Small intestine (tissue), 7 donors: Measurements from ENCODE around the gene TREH. TPM values are rescaled to one million over a fixed set of nuclear protein-coding genes. Genes with fewer than 3 reads are reported as not detected.

Source experiments
- DNase-seq, 2 donors: peaks; one replicate each; pipeline versions ENCODE4 v3.0.0 to v3.0.0-alpha.2; 2013
- FAIRE-seq: peaks from 2 replicates; lab custom pipeline; 2012; peaks lifted over from hg19 to GRCh38; lab: Jason Lieb, UNC
- H3K27ac ChIP-seq, 3 donors: one replicate each; pipeline ENCODE4 v1.5.1; 2013; ENCODE audit warnings: low read length in 2 of 3, mild to moderate bottlenecking in 2 of 3, control low read depth in 1 of 3, inconsistent platforms in 1 of 3, low read depth in 1 of 3, moderate library complexity in 1 of 3
- H3K27me3 ChIP-seq, 3 donors: one replicate each; pipeline ENCODE4 v1.6.1; 2013; ENCODE audit warnings: low read length in 3 of 3, inconsistent platforms in 1 of 3; ENCODE audit not compliant: control insufficient read depth in 3 of 3, insufficient read depth in 3 of 3
- H3K36me3 ChIP-seq, 3 donors: one replicate each; pipeline ENCODE4 v1.6.1; 2013; ENCODE audit warnings: low read length in 3 of 3, inconsistent platforms in 1 of 3, low read depth in 1 of 3, mild to moderate bottlenecking in 1 of 3, moderate library complexity in 1 of 3; ENCODE audit not compliant: control insufficient read depth in 3 of 3, insufficient read depth in 2 of 3
- H3K4me1 ChIP-seq, 3 donors: one replicate each; pipeline ENCODE4 v1.6.1; 2013; ENCODE audit warnings: low read length in 2 of 3, inconsistent platforms in 1 of 3, low read depth in 1 of 3, mild to moderate bottlenecking in 1 of 3, moderate library complexity in 1 of 3; ENCODE audit not compliant: control insufficient read depth in 3 of 3, insufficient read depth in 2 of 3
- H3K4me3 ChIP-seq, 3 donors: one replicate each; pipeline ENCODE4 v1.5.1; 2013; ENCODE audit warnings: low read length in 3 of 3, control low read depth in 1 of 3, inconsistent platforms in 1 of 3, low read depth in 1 of 3, mild to moderate bottlenecking in 1 of 3, moderate library complexity in 1 of 3
- H3K9me3 ChIP-seq, 2 donors: one replicate each; pipeline ENCODE4 v1.6.1; 2013; ENCODE audit warnings: low read depth in 1 of 2, low read length in 1 of 2; ENCODE audit not compliant: control insufficient read depth in 2 of 2, insufficient read depth in 1 of 2
- WGBS, 3 donors: extraction: QIAGEN DNeasy Blood & Tissue Kit; methylation state at CpG; one replicate each; pipeline ENCODE4 v1.1.7; 2013; 5-methylcytosine and 5-hydroxymethylcytosine counted together
- polyA plus RNA-seq, 4 donors: library from polyadenylated mRNA; stranded (reverse) in 3 of 4; unstranded in 1 of 4; fragments of 200-250 nt in 3 of 4; fragments of 120-200 nt in 1 of 4; gene quantifications; one replicate each; pipeline versions ENCODE4 v1.2.1 to v1.2.3, GENCODE V29; 2013
- donor health status: healthy with polysubstance abuse.
- donor health status: control.
- donor health status: control.
- donor health status: Bipolar disorder and iron deficiency.
- donor health status: healthy.

TREH gene
- polyA plus RNA-seq, 4 donors, result 14.6 to 102 (median 76.3) TPM

DNA sequence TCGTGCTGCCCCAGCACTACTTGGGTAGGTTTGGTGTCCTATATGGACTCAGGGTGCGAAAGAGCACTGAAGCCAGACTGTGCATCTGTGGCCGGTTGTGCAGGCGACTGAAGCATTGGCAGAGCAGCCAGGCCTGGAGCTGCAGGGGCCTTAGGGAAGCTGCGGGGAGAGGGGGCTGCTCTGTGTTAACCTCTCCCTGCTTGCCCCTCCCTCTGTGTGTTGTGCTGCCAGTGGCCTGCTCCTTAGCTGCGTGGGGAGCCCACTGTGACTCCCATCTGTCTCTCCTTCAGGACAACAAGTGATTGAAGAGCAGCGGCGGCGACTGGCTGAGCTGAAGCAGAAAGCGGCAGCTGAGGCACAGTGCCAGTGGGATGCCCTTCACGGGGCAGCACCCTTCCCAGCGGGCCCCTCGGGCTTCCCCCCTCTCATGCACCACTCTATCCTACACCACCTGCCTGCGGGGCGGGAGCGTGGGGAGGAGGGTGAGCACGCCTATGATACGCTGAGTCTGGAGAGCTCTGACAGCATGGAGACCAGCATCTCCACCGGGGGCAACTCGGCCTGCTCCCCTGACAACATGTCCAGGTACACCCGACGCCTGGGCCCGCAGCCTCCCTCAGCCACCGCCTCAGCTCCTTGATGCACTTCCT, 34.3 kb downstream of the TREH start:
- no peak for DNase-seq
- no peaks in the 10 kb centered on the region for H3K9me3 ChIP-seq
- FAIRE-seq, result no peak
- no peaks in the 10 kb centered on the region for H3K27me3 ChIP-seq
- 93 to 96% (median 94%) methylated on average over 23 to 24 of the region's 24 CpGs for WGBS, 3 donors
- peaks cover 0 to 68% (median 0%) of the 10 kb centered on the region in 3 donors for H3K36me3 ChIP-seq
- H3K4me1 ChIP-seq, result peaks cover 0 to 41% (median 9%) of the 10 kb centered on the region in 3 donors
- no peak overlapping the region for H3K4me3 ChIP-seq
- H3K27ac ChIP-seq, result no peak overlapping the region

- WGBS, 3 donors, result 91 to 96% (median 94%) methylated on average over 10 of the region's 10 CpGs
- DNase-seq, result no peak
- no peak overlapping the region for H3K4me3 ChIP-seq
- peaks cover 0 to 67% (median 0%) of the 10 kb centered on the region in 3 donors for H3K36me3 ChIP-seq
- H3K27me3 ChIP-seq, result no peaks in the 10 kb centered on the region
- H3K9me3 ChIP-seq, result no peaks in the 10 kb centered on the region
- H3K4me1 ChIP-seq, result peaks cover 0 to 34% (median 7%) of the 10 kb centered on the region in 3 donors
- FAIRE-seq, result no peak
- no peak overlapping the region for H3K27ac ChIP-seq
Measured at GRCh38 chr11:118644496-118644895, 35.0 kb downstream of the TREH start.

DNA sequence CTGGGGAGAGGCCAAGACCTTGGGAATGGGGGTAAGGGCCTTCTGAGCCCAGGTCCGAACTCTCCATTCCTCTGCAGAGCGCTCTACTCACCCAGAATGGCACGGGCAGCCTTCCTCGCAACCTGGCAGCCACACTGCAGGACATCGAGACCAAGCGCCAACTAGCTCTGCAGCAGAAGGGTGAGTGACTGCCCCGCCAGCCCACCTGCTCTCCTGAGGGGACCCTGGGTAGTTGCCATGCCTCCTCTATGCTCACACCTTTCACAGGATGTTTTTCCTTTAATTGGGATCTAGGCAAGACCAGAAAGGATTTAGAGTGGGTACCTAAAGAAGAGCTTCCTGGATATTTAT, 35.5 kb downstream of the TREH start:
- DNase-seq (no peak), FAIRE-seq (no peak)
- H3K36me3 ChIP-seq, result peaks cover 0 to 71% (median 0%) of the 10 kb centered on the region in 3 donors
- peaks cover 0 to 33% (median 7%) of the 10 kb centered on the region in 3 donors for H3K4me1 ChIP-seq
- no peak overlapping the region for H3K27ac ChIP-seq
- no peaks in the 10 kb centered on the region for H3K27me3 ChIP-seq
- whole genome bisulfite sequencing, 3 donors, result 94 to 98% (median 94%) methylated on average over 7 of the region's 7 CpGs
- no peaks in the 10 kb centered on the region for H3K9me3 ChIP-seq
- H3K4me3 ChIP-seq, result no peak overlapping the region

DNA sequence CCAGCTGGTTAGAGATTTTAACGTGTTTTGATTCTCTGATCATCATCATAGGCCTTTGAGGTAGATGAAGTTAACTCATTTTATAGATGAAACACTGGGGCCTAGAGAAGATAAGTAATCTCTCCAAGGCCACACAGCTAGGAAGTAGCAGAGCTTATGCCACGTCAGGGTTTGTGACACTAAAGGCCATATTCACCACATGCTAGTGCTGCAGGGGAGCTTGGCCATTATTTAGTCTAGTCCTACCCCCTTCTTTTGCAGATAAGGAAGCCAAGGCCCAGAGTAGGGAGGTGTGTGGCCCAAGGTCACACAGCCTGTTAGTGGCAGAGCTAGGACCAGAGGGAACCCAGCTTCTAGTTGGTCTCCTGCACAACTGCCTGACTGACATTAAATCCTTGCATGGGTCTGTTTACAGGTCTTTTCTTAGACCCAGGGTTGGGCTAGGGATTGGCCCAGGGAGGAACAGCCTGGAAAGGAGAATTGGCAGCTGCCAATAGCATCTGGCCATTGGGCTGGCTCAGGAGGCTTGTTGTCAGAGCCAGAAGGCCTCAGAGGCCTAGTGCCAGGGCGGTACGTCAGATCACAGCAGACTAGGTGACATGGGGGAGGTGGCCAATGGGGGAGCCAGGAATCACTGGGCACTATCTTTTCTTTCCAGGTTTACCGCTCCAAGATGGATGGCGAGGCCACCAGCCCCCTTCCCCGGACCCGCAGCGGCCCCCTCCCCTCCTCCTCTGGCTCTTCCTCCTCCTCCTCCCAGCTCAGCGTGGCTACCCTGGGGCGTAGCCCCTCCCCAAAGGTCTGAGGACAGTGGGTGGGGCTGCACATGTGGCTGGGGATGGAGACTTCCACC, 36.1 kb downstream of the TREH start:
- Histone ChIP-seq H3K9me3 (no peaks in the 10 kb centered on the region), H3K27ac (no peak overlapping the region), H3K4me1 (peaks cover 0 to 33% (median 7%) of the 10 kb centered on the region in 3 donors), H3K4me3 (no peak overlapping the region), H3K36me3 (peaks cover 0 to 75% (median 0%) of the 10 kb centered on the region in 3 donors), H3K27me3 (no peaks in the 10 kb centered on the region)
- DNase-seq (no peak), FAIRE-seq (no peak)
- WGBS, 3 donors, result 73 to 86% (median 75%) methylated on average over 10 to 11 of the region's 11 CpGs

DNA sequence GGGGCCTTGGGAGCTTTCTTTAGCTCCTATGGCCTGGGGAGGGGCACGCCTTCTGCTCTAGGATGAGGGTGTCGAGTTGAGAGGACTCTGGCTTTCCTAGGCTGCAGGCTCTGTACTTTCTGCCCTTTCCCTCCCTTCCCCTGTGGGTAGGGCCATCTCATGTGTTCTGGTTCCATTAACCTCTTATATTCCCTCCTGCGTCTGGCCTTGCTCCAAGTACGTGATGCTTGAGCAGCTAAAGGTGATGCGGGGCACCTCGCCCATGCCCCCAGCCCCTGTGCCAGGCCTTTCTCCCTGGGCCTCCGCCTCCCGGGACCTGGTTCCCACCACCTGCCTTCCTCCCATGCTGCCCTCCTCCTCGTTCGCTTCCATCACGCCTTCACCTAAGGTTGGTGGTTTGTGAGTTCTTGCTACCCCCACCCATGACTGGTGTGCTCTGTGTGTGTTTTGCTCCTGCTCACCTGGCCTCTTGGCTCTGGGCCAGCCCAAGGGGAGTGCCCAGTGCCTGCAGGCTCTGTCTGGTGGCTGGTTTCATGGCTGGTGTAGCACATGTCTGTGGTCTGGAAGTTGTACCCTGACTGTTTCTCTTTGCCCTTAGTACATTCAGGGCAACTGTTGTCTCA, 37.9 kb downstream of the TREH start:
- H3K27me3 ChIP-seq, result no peaks in the 10 kb centered on the region
- no peak overlapping the region for H3K4me3 ChIP-seq
- WGBS, 3 donors, result 20 to 70% (median 40%) methylated on average over 11 of the region's 11 CpGs
- no peaks in the 10 kb centered on the region for H3K9me3 ChIP-seq
- FAIRE-seq (no peak), DNase-seq (peak; percentile 89 to 92)
- H3K27ac ChIP-seq, result peak overlapping the region in 1 of 3 donors; percentile 67
- H3K36me3 ChIP-seq, result peaks cover 0 to 74% (median 0%) of the 10 kb centered on the region in 3 donors
- H3K4me1 ChIP-seq, result peaks cover 0 to 33% (median 7%) of the 10 kb centered on the region in 3 donors

GRCh38 chr11:118640332-118641154, 38.9 kb downstream of the TREH start:
- Histone ChIP-seq H3K9me3 (no peaks in the 10 kb centered on the region), H3K4me3 (no peak overlapping the region), H3K27ac (peak overlapping the region in 1 of 3 donors; percentile 67), H3K27me3 (no peaks in the 10 kb centered on the region), H3K36me3 (peaks cover 0 to 77% (median 0%) of the 10 kb centered on the region in 3 donors), H3K4me1 (peaks cover 0 to 38% (median 7%) of the 10 kb centered on the region in 3 donors)
- WGBS, 3 donors, result 49 to 73% (median 65%) methylated on average over 5 of the region's 5 CpGs
- FAIRE-seq, result no peak
- DNase-seq, result no peak

DNA sequence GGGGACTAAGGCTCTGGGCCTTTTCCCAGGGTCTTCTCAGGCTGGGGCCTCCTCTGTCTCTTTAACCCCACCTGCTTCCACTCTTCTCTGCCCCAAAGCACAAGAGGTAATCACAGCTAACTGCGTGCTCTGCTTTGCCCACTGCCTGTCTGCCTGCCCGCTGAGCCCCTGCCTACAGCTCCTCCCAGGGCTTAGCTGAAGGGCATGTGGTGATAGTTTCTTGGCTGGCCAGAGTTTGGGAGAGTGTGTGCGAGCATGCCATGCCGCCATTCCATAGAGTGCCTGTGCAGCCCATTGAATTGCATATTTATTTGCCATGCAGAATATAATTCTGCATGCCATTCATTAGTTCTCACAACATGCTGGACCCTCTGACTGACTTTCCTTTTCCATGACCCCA, 39.6 kb downstream of the TREH start:
- peaks cover 0 to 76% (median 0%) of the 10 kb centered on the region in 3 donors for H3K36me3 ChIP-seq
- no peak overlapping the region for H3K27ac ChIP-seq
- H3K9me3 ChIP-seq, result no peaks in the 10 kb centered on the region
- H3K4me3 ChIP-seq, result no peak overlapping the region
- FAIRE-seq, result no peak
- DNase-seq, result no peak
- H3K4me1 ChIP-seq, result peaks cover 0 to 44% (median 7%) of the 10 kb centered on the region in 3 donors
- WGBS, 3 donors, result 89 to 96% (median 91%) methylated on average over 4 of the region's 4 CpGs
- H3K27me3 ChIP-seq, result no peaks in the 10 kb centered on the region
